ENCODE results near the gene RXRA.
A peak's percentile ranks its signal among the peaks of the same experiment; 100 is the strongest.

RXRA gene

DNA sequence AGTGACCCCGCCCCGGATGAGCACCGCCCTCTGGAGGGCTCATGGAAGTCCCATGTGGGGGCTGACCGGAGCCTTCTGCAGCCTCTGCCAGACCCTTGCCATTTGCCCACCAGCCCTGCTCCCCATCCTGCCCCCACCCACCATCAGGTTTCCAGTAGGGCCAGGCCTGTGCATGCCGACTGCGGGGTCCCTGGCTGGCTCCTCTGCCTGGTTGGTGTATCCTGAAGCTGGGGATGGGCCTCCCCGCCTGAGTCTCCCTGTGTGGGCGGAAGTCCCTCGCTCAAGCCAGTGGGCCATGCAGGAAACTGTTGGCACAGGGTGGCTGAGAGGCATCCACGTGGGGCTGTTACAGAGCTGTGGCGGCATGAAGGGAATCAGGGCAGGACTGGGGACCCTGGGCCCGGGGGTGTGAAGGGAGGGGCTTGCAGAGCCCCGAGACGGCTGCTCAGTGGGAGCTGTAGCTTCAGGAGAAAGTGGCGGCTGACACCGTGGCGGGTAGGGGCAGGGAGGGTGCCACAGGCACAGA lies 88.7 kb downstream of the RXRA start:
- Histone ChIP-seq H3K4me1 (ENCODE audit: control insufficient read depth, insufficient read depth, low read length) (peaks cover 81% of the 10 kb centered on the region), H3K9ac (ENCODE audit: low read length in 2 of 2) (no peak overlapping the region)

GRCh38 chr9:134416385-134417015 lies 90.2 kb downstream of the RXRA start:
- Histone ChIP-seq H3K27ac (ENCODE audit: low read length) (no peak overlapping the region), H3K27me3 (ENCODE audit: control insufficient read depth in 1 of 2, insufficient read depth in 2 of 2, low read length in 2 of 2) (no peaks in the 10 kb centered on the region), H3K4me1 (ENCODE audit: control insufficient read depth, insufficient read depth, low read length) (peaks cover 73% of the 10 kb centered on the region), H3K4me3 (ENCODE audit: low read length in 2 of 2) (no peak overlapping the region), H3K36me3 (ENCODE audit: control insufficient read depth in 2 of 2, insufficient read depth in 2 of 2, low read length in 2 of 2) (peaks cover 0 to 17% of the 10 kb centered on the region in 2 donors), H3K9ac (ENCODE audit: low read length in 2 of 2) (no peak overlapping the region), H3K9me3 (ENCODE audit: control insufficient read depth in 2 of 2, low read length in 2 of 2) (no peaks in the 10 kb centered on the region)

More for the DNA sequence above, 88.7 kb downstream of the RXRA start:
- Histone ChIP-seq H3K36me3 (ENCODE audit: control insufficient read depth in 2 of 2, insufficient read depth in 2 of 2, low read length in 2 of 2) (peaks cover under 1 to 12% of the 10 kb centered on the region in 2 donors), H3K4me3 (ENCODE audit: low read length in 2 of 2) (no peak overlapping the region), H3K9me3 (ENCODE audit: control insufficient read depth in 2 of 2, low read length in 2 of 2) (no peaks in the 10 kb centered on the region), H3K27me3 (ENCODE audit: control insufficient read depth in 1 of 2, insufficient read depth in 2 of 2, low read length in 2 of 2) (no peaks in the 10 kb centered on the region), H3K27ac (ENCODE audit: low read length) (peak overlapping the region; percentile 62)

- Histone ChIP-seq H3K9me3 (ENCODE audit: control insufficient read depth in 2 of 2, low read length in 2 of 2) (no peaks in the 10 kb centered on the region), H3K4me3 (ENCODE audit: low read length in 2 of 2) (no peak overlapping the region), H3K27ac (ENCODE audit: low read length) (no peak overlapping the region), H3K36me3 (ENCODE audit: control insufficient read depth in 2 of 2, insufficient read depth in 2 of 2, low read length in 2 of 2) (peaks cover 0 to 17% of the 10 kb centered on the region in 2 donors), H3K9ac (ENCODE audit: low read length in 2 of 2) (no peak overlapping the region), H3K27me3 (ENCODE audit: control insufficient read depth in 1 of 2, insufficient read depth in 2 of 2, low read length in 2 of 2) (no peaks in the 10 kb centered on the region), H3K4me1 (ENCODE audit: control insufficient read depth, insufficient read depth, low read length) (peaks cover 61% of the 10 kb centered on the region)
Observed at GRCh38 chr9:134418354-134418753, 92.1 kb downstream of the RXRA start.

DNA sequence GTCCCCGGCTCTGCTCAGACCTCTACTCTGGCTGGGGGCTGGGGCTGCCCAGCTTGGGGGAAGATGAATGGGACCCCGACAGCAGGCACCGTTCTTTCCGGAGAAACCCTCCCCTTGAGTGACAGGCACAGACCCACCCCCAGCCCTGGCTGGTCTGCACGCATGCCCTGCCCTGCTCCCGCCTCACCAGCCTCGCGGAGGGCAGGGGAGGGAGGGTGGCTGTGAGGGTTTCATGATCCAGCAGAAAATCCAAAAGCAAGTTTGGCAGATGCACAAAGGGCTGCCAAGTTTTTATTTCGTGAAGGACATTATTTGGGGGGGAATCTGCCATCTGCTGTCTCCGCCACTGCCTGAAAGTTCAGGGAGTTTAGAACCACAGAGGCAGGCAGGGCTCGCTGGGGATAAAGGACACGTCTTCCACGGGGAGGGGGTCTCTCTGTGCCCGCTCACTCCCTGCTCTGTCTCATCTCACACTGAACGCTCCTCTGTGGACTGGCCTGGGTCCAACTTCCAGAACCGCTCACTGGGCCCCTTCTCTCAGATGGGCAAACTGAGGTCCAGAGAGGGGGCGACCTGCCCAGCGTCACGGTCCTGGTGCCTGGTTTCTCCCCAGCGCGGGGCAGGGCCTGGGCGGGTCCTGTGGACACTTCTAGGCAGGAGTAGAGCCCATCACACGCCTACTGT lies 92.9 kb downstream of the RXRA start:
- no peaks in the 10 kb centered on the region for H3K27me3 ChIP-seq (ENCODE audit: control insufficient read depth in 1 of 2, insufficient read depth in 2 of 2, low read length in 2 of 2)
- no peak overlapping the region for H3K9ac ChIP-seq (ENCODE audit: low read length in 2 of 2)
- H3K9me3 ChIP-seq (ENCODE audit: control insufficient read depth in 2 of 2, low read length in 2 of 2) = no peaks in the 10 kb centered on the region
- H3K4me3 ChIP-seq (ENCODE audit: low read length in 2 of 2) = peak overlapping the region in 1 of 2 donors; percentile 3
- H3K4me1 ChIP-seq (ENCODE audit: control insufficient read depth, insufficient read depth, low read length) = peaks cover 53% of the 10 kb centered on the region
- H3K27ac ChIP-seq (ENCODE audit: low read length) = no peak overlapping the region
- H3K36me3 ChIP-seq (ENCODE audit: control insufficient read depth in 2 of 2, insufficient read depth in 2 of 2, low read length in 2 of 2) = peaks cover 0 to 17% of the 10 kb centered on the region in 2 donors

DNA sequence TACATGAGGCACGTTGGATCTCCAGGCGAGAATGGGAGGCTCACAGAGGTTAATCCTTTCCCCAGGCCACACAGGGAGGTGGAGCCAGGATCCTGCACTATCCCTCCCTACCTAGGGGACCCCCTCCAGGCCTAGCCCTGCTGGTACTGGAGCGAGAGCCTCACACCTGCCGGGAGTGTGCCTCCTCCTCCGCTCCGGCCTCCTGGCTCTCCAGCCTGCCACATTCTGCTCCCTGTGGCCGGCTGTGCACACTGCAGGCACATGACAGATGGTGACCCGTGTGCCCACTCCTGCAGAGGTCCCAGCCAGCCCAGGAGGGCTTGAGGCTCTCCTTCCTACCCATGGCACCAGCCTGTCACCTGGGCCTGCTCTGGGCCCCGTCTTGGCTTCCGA lies 93.4 kb downstream of the RXRA start:
- no peaks in the 10 kb centered on the region for H3K9me3 ChIP-seq (ENCODE audit: control insufficient read depth in 2 of 2, low read length in 2 of 2)

DNA sequence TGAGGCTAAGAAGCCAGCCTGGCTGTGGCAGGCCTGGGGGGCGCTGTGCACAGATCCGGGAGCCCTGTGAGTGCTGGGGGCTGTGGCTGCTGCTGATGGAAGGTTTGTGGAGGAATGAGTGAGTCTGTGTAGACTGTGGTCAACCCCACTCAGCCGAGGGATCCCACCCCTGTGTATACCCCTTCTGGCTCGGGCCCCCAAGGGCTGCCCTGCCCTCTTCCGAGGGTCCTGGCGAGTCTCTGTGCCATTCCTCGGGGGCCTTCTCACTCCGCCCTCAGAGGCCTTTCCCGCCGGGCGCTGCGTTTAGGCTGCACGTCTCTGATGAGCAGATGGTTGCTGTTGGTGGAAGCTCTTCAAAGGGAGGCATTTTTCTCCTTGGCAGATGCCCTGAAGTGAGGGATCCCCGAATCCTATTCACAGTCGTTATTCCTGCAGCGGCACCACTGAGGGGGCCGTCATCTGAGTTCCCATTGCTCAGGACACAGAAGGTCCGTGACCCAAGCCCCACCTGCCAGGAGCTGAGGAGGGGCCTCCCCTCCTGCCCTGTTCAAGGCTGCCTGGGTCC lies 94.1 kb downstream of the RXRA start:
- H3K27ac ChIP-seq (ENCODE audit: low read length) = no peak overlapping the region

More for the DNA sequence above, 93.4 kb downstream of the RXRA start:
- Histone ChIP-seq H3K27me3 (ENCODE audit: control insufficient read depth in 1 of 2, insufficient read depth in 2 of 2, low read length in 2 of 2) (no peaks in the 10 kb centered on the region), H3K36me3 (ENCODE audit: control insufficient read depth in 2 of 2, insufficient read depth in 2 of 2, low read length in 2 of 2) (peaks cover 0 to 18% of the 10 kb centered on the region in 2 donors), H3K4me3 (ENCODE audit: low read length in 2 of 2) (no peak overlapping the region), H3K27ac (ENCODE audit: low read length) (no peak overlapping the region), H3K4me1 (ENCODE audit: control insufficient read depth, insufficient read depth, low read length) (peaks cover 51% of the 10 kb centered on the region), H3K9ac (ENCODE audit: low read length in 2 of 2) (no peak overlapping the region)

GRCh38 chr9:134420974-134421432 lies 94.7 kb downstream of the RXRA start:
- Histone ChIP-seq H3K9me3 (ENCODE audit: control insufficient read depth in 2 of 2, low read length in 2 of 2) (no peaks in the 10 kb centered on the region), H3K27ac (ENCODE audit: low read length) (no peak overlapping the region), H3K4me1 (ENCODE audit: control insufficient read depth, insufficient read depth, low read length) (peaks cover 49% of the 10 kb centered on the region), H3K4me3 (ENCODE audit: low read length in 2 of 2) (no peak overlapping the region), H3K27me3 (ENCODE audit: control insufficient read depth in 1 of 2, insufficient read depth in 2 of 2, low read length in 2 of 2) (no peaks in the 10 kb centered on the region), H3K9ac (ENCODE audit: low read length in 2 of 2) (no peak overlapping the region), H3K36me3 (ENCODE audit: control insufficient read depth in 2 of 2, insufficient read depth in 2 of 2, low read length in 2 of 2) (peaks cover 0 to 20% of the 10 kb centered on the region in 2 donors)

More for the DNA sequence above, 94.1 kb downstream of the RXRA start:
- no peaks in the 10 kb centered on the region for H3K9me3 ChIP-seq (ENCODE audit: control insufficient read depth in 2 of 2, low read length in 2 of 2)
- peaks cover 0 to 18% of the 10 kb centered on the region in 2 donors for H3K36me3 ChIP-seq (ENCODE audit: control insufficient read depth in 2 of 2, insufficient read depth in 2 of 2, low read length in 2 of 2)
- no peaks in the 10 kb centered on the region for H3K27me3 ChIP-seq (ENCODE audit: control insufficient read depth in 1 of 2, insufficient read depth in 2 of 2, low read length in 2 of 2)
- H3K9ac ChIP-seq (ENCODE audit: low read length in 2 of 2) = no peak overlapping the region
- H3K4me1 ChIP-seq (ENCODE audit: control insufficient read depth, insufficient read depth, low read length) = peaks cover 51% of the 10 kb centered on the region
- H3K4me3 ChIP-seq (ENCODE audit: low read length in 2 of 2) = no peak overlapping the region

- Histone ChIP-seq H3K4me1 (ENCODE audit: control insufficient read depth, insufficient read depth, low read length) (peaks cover 48% of the 10 kb centered on the region), H3K9ac (ENCODE audit: low read length in 2 of 2) (no peak overlapping the region), H3K27me3 (ENCODE audit: control insufficient read depth in 1 of 2, insufficient read depth in 2 of 2, low read length in 2 of 2) (no peaks in the 10 kb centered on the region), H3K27ac (ENCODE audit: low read length) (peak overlapping the region; percentile 11), H3K9me3 (ENCODE audit: control insufficient read depth in 2 of 2, low read length in 2 of 2) (no peaks in the 10 kb centered on the region), H3K36me3 (ENCODE audit: control insufficient read depth in 2 of 2, insufficient read depth in 2 of 2, low read length in 2 of 2) (peaks cover 0 to 17% of the 10 kb centered on the region in 2 donors), H3K4me3 (ENCODE audit: low read length in 2 of 2) (no peak overlapping the region)
Observed at GRCh38 chr9:134421888-134422287, 95.6 kb downstream of the RXRA start.

DNA sequence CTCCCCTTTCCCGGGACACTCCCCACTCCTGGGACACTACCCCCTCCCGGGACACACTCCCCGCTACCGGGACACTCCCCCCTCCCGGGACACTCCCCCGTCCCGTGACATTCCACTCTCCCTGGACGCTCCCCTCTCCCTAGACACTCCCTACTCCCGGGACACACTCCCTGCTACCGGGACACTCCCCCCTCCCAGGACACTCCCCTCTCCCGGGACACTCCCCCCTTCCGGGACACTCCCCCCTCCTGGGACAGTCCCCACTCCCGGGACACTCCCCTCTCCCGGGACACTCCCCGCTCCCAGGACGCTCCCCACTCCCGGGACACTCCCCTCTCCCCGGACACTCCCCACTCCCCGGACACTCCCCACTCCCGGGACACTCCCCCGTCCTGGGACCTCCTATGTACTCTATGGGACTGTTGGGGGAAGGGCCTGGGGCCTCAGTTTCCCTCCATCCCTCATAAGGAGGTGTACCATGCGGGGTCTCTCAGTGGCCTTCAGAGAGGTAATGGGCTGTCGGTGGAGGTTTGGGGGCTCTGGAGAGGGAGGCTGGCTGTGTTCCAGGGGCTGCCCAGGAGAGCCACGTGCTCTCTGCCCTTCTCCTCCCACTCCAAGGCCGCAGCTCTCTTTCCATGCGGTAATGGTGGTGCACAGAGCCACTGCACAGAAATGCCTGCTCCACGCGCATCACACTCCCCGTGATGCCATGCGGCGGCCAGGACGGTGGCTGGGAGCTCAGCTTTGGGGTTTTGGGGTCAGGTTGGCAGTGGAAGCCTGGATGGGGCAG lies 96.2 kb downstream of the RXRA start:
- Histone ChIP-seq H3K9ac (ENCODE audit: low read length in 2 of 2) (no peak overlapping the region), H3K4me3 (ENCODE audit: low read length in 2 of 2) (no peak overlapping the region), H3K9me3 (ENCODE audit: control insufficient read depth in 2 of 2, low read length in 2 of 2) (no peaks in the 10 kb centered on the region), H3K36me3 (ENCODE audit: control insufficient read depth in 2 of 2, insufficient read depth in 2 of 2, low read length in 2 of 2) (peaks cover 0 to 13% of the 10 kb centered on the region in 2 donors), H3K4me1 (ENCODE audit: control insufficient read depth, insufficient read depth, low read length) (peaks cover 48% of the 10 kb centered on the region), H3K27me3 (ENCODE audit: control insufficient read depth in 1 of 2, insufficient read depth in 2 of 2, low read length in 2 of 2) (no peaks in the 10 kb centered on the region), H3K27ac (ENCODE audit: low read length) (peak overlapping the region; percentile 11)

- Histone ChIP-seq H3K4me1 (ENCODE audit: control insufficient read depth, insufficient read depth, low read length) (peaks cover 41% of the 10 kb centered on the region), H3K4me3 (ENCODE audit: low read length in 2 of 2) (no peak overlapping the region), H3K9me3 (ENCODE audit: control insufficient read depth in 2 of 2, low read length in 2 of 2) (no peaks in the 10 kb centered on the region), H3K36me3 (ENCODE audit: control insufficient read depth in 2 of 2, insufficient read depth in 2 of 2, low read length in 2 of 2) (peaks cover 0 to 9% of the 10 kb centered on the region in 2 donors), H3K27me3 (ENCODE audit: control insufficient read depth in 1 of 2, insufficient read depth in 2 of 2, low read length in 2 of 2) (no peaks in the 10 kb centered on the region), H3K9ac (ENCODE audit: low read length in 2 of 2) (no peak overlapping the region), H3K27ac (ENCODE audit: low read length) (no peak overlapping the region)
Observed at GRCh38 chr9:134423166-134423565, 96.9 kb downstream of the RXRA start.
